Neural cell (in vitro differentiated cells): ENCODE data around the gene ASTL. TPM values are rescaled to one million over a fixed set of nuclear protein-coding genes. Genes with fewer than 3 reads are reported as not detected.

Source experiments
- H2AFZ ChIP-seq: fragments of 200-600, 300-800 bp; sonication (generic), shearing (Covaris generic); 2 replicates; pipeline ENCODE4 v1.6.0; 2014; ENCODE audit warnings: low read depth, mild to moderate bottlenecking, antibody characterized with exemption, low read length, moderate library complexity
- H3F3A ChIP-seq: fragments of 200-600 bp; shearing (Covaris generic); 2 replicates; pipeline ENCODE4 v1.6.1; 2016; ENCODE audit warnings: mild to moderate bottlenecking, moderate library complexity, mixed read lengths, antibody characterized with exemption, low read length; ENCODE audit not compliant: insufficient read depth, poor library complexity, severe bottlenecking
- H3K27ac ChIP-seq: fragments of 200-600, 300-800 bp; sonication (generic), shearing (Covaris generic); 2 replicates; pipeline ENCODE4 v1.5.1; 2014; ENCODE audit warnings: mild to moderate bottlenecking, low read length, moderate library complexity
- H3K27me3 ChIP-seq: fragments of 300-800, 200-600 bp; sonication (generic), shearing (Covaris generic); 2 replicates; pipeline ENCODE4 v1.6.0; 2014; ENCODE audit warnings: mild to moderate bottlenecking, low read depth, low read length, moderate library complexity; ENCODE audit not compliant: insufficient read depth
- H3K36me3 ChIP-seq: fragments of 300-800, 200-600 bp; sonication (generic), shearing (Covaris generic); 2 replicates; pipeline ENCODE4 v1.5.1; 2014; ENCODE audit warnings: mild to moderate bottlenecking, antibody characterized with exemption, low read length, moderate library complexity; ENCODE audit not compliant: insufficient read depth
- H3K4me2 ChIP-seq: fragments of 300-800, 200-600 bp; sonication (generic), shearing (Covaris generic); 2 replicates; pipeline ENCODE4 v1.6.0; 2014; ENCODE audit warnings: mild to moderate bottlenecking, low read length
- H3K4me3 ChIP-seq: fragments of 300-800, 200-600 bp; sonication (generic), shearing (Covaris generic); 2 replicates; pipeline ENCODE4 v1.5.1; 2014; ENCODE audit warnings: mild to moderate bottlenecking, low read length, moderate library complexity
- H3K79me2 ChIP-seq: fragments of 200-600 bp; shearing (Covaris generic); replicated peaks from 2 replicates; pipeline ENCODE4 v1.6.0; 2014; ENCODE audit warnings: mild to moderate bottlenecking, low read length, moderate library complexity; ENCODE audit not compliant: insufficient read depth
- H3K9ac ChIP-seq: fragments of 300-800, 200-600 bp; sonication (generic), shearing (Covaris generic); 2 replicates; pipeline ENCODE4 v1.6.1; 2016; ENCODE audit warnings: mild to moderate bottlenecking, low read length, mixed read lengths
- H3K9me2 ChIP-seq: fragments of 200-600 bp; shearing (Covaris generic); 2 replicates; pipeline ENCODE4 v1.6.1; 2016; ENCODE audit warnings: mild to moderate bottlenecking, low read length, mixed read lengths; ENCODE audit not compliant: insufficient read depth
- H3K9me3 ChIP-seq: fragments of 200-600, 300-800 bp; sonication (generic), shearing (Covaris generic); 2 replicates; pipeline ENCODE4 v1.6.1; 2016; ENCODE audit warnings: mild to moderate bottlenecking, mixed run types, low read length, moderate library complexity, mixed read lengths
- H4K20me1 ChIP-seq: fragments of 200-600 bp; shearing (Covaris generic); 2 replicates; pipeline ENCODE4 v1.6.1; 2016; ENCODE audit warnings: mild to moderate bottlenecking, mixed run types; ENCODE audit not compliant: insufficient read depth
- CTCF ChIP-seq: fragments of 450-650 bp; IDR thresholded peaks from 2 replicates; pipeline ENCODE4 v1.5.1; 2014; ENCODE audit warnings: antibody characterized with exemption, mild to moderate bottlenecking, moderate library complexity; ENCODE audit not compliant: poor library complexity, severe bottlenecking
- EP300 ChIP-seq: fragments of 450-650 bp; conservative IDR thresholded peaks from 2 replicates; pipeline ENCODE4 v1.6.1; 2014; ENCODE audit warnings: antibody characterized with exemption, mild to moderate bottlenecking, moderate library complexity; ENCODE audit not compliant: poor library complexity, severe bottlenecking
- EZH2 ChIP-seq: fragments of 200-600, 300-800 bp; shearing (Covaris generic), sonication (generic); IDR thresholded peaks from 2 replicates; pipeline ENCODE4 v1.6.1; 2014; ENCODE audit warnings: antibody characterized with exemption, low read length, borderline replicate concordance, mild to moderate bottlenecking; ENCODE audit not compliant: insufficient read depth, poor library complexity, severe bottlenecking
- MXI1 ChIP-seq: fragments of 450-650 bp; conservative IDR thresholded peaks from 2 replicates; pipeline ENCODE4 v1.6.1; 2014; ENCODE audit warnings: antibody characterized with exemption, mild to moderate bottlenecking; ENCODE audit not compliant: poor library complexity, severe bottlenecking
- POLR2AphosphoS5 ChIP-seq: IDR thresholded peaks from 2 replicates; pipeline ENCODE4 v1.6.1; 2012
- RAD21 ChIP-seq: fragments of 450-650 bp; conservative IDR thresholded peaks from 2 replicates; pipeline ENCODE4 v1.6.1; 2014; ENCODE audit warnings: antibody characterized with exemption, mild to moderate bottlenecking, moderate library complexity
- REST ChIP-seq: IDR thresholded peaks from 2 replicates; pipeline ENCODE4 v1.6.1; 2012; ENCODE audit warnings: borderline replicate concordance
- SMC3 ChIP-seq: fragments of 450-650 bp; conservative IDR thresholded peaks from 2 replicates; pipeline ENCODE4 v1.6.1; 2014; ENCODE audit warnings: antibody characterized with exemption, mild to moderate bottlenecking, moderate library complexity; ENCODE audit not compliant: poor library complexity
- TAF1 ChIP-seq: IDR thresholded peaks from 2 replicates; pipeline ENCODE4 v1.6.1; 2012; ENCODE audit warnings: low read depth
- polyA plus RNA-seq: library from polyadenylated mRNA; depleted of rRNA; stranded (reverse); fragments of >200 nt; gene quantifications from 2 replicates; pipeline ENCODE4 v1.2.3, GENCODE V29; 2014

ASTL gene
- polyA plus RNA-seq, 1 donor from 2014 or later = not detected

DNA sequence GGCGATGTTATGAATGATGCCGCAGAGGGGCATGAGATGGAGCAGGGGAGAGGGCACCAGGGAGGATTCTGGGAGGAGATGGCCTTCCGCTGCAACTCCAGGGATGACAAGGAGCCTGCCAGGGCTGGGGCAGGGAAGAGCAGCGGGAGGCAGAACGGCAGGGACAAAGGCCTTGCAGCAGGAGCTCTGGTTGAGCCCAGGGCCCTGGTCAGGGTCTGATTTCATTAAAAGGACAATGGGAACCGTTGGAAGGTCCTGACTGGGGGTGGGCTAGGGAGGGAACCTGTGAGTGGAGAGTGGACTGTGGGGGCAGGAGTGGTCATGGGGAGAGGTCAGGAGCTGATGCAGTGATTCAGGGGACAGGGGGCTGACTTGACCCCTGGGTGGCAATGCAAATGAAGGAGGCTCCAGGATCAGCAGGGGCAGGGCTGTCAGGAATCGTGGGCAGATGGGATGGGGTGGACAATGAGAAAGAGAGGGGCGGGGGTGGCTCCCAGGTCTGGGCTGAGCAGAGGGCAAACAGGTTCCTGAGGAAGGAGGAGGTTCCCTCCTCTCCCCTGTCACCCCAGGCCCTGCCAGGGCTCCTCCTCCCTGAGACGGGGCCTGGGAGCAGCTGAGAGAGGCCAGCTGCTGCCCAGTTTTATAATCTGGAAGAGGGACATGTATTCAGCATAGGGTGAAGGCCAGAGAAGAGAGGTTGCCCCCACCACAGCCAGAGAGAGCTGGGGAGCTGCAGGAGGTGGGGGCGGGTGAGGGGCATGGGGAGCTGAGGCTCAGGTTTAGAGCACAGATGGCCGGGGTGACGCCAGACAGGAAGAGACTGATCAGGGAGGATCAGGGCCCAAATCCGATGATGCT lies 14.2 kb upstream of the ASTL start:
- no peaks in the 10 kb centered on the region for H4K20me1 ChIP-seq
- H3K9me3 ChIP-seq = no peaks in the 10 kb centered on the region
- H3K36me3 ChIP-seq = no peaks in the 10 kb centered on the region
- H3K79me2 ChIP-seq = no peaks in the 10 kb centered on the region
- no peaks in the 10 kb centered on the region for H3F3A ChIP-seq
- TF ChIP-seq REST (no peak), CTCF (no peak), EP300 (no peak), RAD21 (no peak)
- H3K27me3 ChIP-seq = no peaks in the 10 kb centered on the region
- no peaks in the 10 kb centered on the region for H3K9me2 ChIP-seq
- H3K4me3 ChIP-seq = no peak overlapping the region
- H3K9ac ChIP-seq = no peak overlapping the region
- no peak overlapping the region for H3K27ac ChIP-seq
- no peak overlapping the region for H3K4me2 ChIP-seq
- no peak overlapping the region for H2AFZ ChIP-seq

DNA sequence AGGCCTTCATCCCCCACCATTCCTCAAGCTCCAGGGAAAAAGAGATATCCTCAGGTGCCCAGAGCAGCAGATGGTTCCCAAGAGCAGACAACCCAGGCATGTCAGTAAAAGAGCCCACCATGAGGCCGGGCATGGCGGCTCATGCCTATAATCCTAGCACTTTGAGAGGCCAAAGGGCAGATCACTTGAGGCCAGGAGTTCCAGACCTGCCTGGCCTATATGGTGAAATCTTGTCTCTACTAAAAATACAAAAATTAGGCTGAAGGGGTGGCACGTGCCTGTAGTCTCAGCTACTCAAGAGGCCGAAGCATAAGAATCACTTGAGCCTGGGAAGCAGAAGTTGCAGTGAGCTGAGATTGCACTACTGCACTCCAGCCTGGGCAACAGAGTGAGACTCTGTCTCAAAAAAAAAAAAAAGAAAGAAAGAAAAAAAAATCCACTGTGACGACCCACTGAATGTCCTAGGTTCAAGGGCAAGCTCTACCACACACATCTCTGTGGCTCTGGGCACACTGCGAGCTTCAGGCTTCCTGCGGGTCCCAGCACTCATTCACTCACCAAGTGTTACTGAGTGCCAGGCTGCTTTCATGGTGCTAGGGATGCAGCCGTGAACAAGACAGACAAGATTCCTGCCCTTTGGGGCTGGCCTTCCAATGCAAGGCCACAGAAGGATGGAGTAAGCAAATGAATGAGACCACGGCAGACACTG lies 13.4 kb upstream of the ASTL start:
- TF ChIP-seq RAD21 = no peak
- no peak for TF ChIP-seq CTCF
- no peak for TF ChIP-seq EP300
- no peak for TF ChIP-seq SMC3
- TF ChIP-seq REST = no peak
- TF ChIP-seq POLR2AphosphoS5 = no peak
- TF ChIP-seq TAF1 = no peak
- TF ChIP-seq EZH2 = no peak
- no peak for TF ChIP-seq MXI1
- H4K20me1 ChIP-seq = no peaks in the 10 kb centered on the region
- no peak overlapping the region for H3K27ac ChIP-seq
- H3K9ac ChIP-seq = no peak overlapping the region
- peaks cover 3% of the 10 kb centered on the region for H3K27me3 ChIP-seq
- no peaks in the 10 kb centered on the region for H3F3A ChIP-seq
- H3K4me2 ChIP-seq = no peak overlapping the region
- no peaks in the 10 kb centered on the region for H3K36me3 ChIP-seq
- no peaks in the 10 kb centered on the region for H3K79me2 ChIP-seq
- no peaks in the 10 kb centered on the region for H3K9me3 ChIP-seq
- H2AFZ ChIP-seq = no peak overlapping the region
- no peak overlapping the region for H3K4me3 ChIP-seq
- H3K9me2 ChIP-seq = no peaks in the 10 kb centered on the region
